ENCODE data around the gene DDX47. TPM values are rescaled to one million over a fixed set of nuclear protein-coding genes. Genes with fewer than 3 reads are reported as not detected.
"Not testable (repeated sequence)": the region's sequence is repeated elsewhere in the genome, so short reads cannot be mapped to it uniquely, and the experiment has no call there.

The DDX47 gene
- total and polyA plus RNA-seq, 7 donors = 39.6 to 69.5 (median 50.4) TPM

DNA sequence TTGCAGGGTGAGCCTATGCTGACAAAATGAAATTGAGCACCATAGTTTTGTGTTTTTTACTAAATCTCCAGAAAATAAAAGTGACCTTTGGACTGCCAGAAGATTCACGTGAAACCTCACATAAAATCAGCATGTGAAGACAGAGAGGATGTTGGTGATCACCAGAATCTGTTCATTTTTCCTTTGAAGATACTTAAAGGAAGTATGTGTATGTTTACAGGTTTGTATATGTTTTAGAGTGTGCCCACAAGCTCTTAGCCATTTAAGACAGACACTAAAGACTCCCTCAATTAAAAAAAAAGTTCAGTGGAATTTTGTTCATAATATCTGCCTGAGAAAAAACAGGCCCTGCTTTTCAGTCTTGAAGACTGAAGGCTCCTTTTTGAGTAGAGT, 25.9 kb downstream of the DDX47 start:
- H3K27ac ChIP-seq = no peak overlapping the region

GRCh38 chr12:12839439-12839838, 26.3 kb downstream of the DDX47 start:
- DNase-seq; H3K27ac ChIP-seq; H3K27me3 ChIP-seq (ENCODE audit: insufficient read depth in 3 of 3, low read length in 2 of 3); H3K4me3 ChIP-seq; H3K36me3 ChIP-seq (ENCODE audit: insufficient read depth in 1 of 2, low read depth in 1 of 2); H3K9me3 ChIP-seq; H3K4me1 ChIP-seq; ATAC-seq: not testable (repeated sequence)
- intact Hi-C loops (cut with DNase I) = loop anchor here in 1 of 2 donors (10.0 kb wide), 1 partner anchor 145 kb away; no protein-coding TSS in a partner anchor
- WGBS, 3 donors = 78 to 87% (median 80%) methylated on average over 10 of the region's 10 CpGs

More for the DNA sequence above, 25.9 kb downstream of the DDX47 start:
- Histone ChIP-seq H3K4me1 (no peaks in the 10 kb centered on the region), H3K27me3 (ENCODE audit: insufficient read depth in 3 of 3, low read length in 2 of 3) (no peaks in the 10 kb centered on the region), H3K36me3 (ENCODE audit: insufficient read depth in 1 of 2, low read depth in 1 of 2) (peaks cover 0 to 10% of the 10 kb centered on the region in 2 donors), H3K4me3 (no peak overlapping the region), H3K9me3 (no peaks in the 10 kb centered on the region)
- no peak for ATAC-seq
- DNase-seq = no peak
- WGBS, 3 donors = 88 to 98% (median 89%) methylated on average over 1 of the region's 1 CpG
- intact Hi-C loops (cut with DNase I) = loop anchor here in 1 of 2 donors (10.0 kb wide), 1 partner anchor 146 kb away; no protein-coding TSS in a partner anchor
- TF ChIP-seq, protein P1, sequence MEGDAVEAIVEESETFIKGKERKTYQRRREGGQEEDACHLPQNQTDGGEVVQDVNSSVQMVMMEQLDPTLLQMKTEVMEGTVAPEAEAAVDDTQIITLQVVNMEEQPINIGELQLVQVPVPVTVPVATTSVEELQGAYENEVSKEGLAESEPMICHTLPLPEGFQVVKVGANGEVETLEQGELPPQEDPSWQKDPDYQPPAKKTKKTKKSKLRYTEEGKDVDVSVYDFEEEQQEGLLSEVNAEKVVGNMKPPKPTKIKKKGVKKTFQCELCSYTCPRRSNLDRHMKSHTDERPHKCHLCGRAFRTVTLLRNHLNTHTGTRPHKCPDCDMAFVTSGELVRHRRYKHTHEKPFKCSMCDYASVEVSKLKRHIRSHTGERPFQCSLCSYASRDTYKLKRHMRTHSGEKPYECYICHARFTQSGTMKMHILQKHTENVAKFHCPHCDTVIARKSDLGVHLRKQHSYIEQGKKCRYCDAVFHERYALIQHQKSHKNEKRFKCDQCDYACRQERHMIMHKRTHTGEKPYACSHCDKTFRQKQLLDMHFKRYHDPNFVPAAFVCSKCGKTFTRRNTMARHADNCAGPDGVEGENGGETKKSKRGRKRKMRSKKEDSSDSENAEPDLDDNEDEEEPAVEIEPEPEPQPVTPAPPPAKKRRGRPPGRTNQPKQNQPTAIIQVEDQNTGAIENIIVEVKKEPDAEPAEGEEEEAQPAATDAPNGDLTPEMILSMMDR (IDR thresholded peaks at IDR 0.05) = no peak

DNA sequence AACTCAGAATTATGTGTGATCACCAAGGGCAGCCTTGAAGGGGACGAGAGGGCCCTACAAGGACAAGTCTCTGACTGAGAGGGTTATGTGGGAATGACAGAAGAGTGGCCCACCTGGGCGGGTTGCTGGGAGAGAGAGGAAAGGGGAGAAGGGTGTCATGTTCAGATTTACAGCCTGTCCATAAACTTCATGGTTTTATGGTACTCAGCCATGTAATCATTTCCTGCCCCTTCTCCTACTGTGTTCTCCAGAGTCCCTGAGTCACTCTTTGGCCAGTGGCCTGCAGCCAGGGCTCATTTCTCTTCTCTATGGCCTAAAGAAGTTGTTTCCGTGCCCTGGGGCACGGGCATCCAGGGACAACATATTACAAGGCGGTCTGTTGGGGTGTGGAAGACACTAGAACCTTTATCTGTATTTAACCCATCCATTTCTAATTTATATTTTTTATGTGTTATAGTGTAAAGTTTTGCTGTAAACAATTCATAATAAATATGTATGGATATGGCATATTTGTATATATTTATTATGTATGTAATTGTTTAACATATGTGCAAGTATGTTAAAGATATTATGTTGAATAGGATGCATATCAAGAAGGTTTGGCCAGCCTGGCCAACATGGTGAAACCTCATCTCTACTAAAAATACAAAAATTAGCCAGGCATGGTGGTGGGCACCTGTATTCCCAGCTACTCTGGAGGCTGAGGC, 26.9 kb downstream of the DDX47 start:
- intact Hi-C loops (cut with DNase I) = loop anchor here in 1 of 2 donors (10.0 kb wide), 1 partner anchor 145 kb away; no protein-coding TSS in a partner anchor
- Histone ChIP-seq H3K27ac (no peak overlapping the region), H3K27me3 (ENCODE audit: insufficient read depth in 3 of 3, low read length in 2 of 3) (no peaks in the 10 kb centered on the region), H3K4me3 (no peak overlapping the region), H3K9me3 (no peaks in the 10 kb centered on the region), H3K36me3 (ENCODE audit: insufficient read depth in 1 of 2, low read depth in 1 of 2) (peaks cover 0 to 4% of the 10 kb centered on the region in 2 donors), H3K4me1 (no peaks in the 10 kb centered on the region)
- TF ChIP-seq, protein P1 (IDR thresholded peaks at IDR 0.05) = no peak
- ATAC-seq (peak in 2 of 4 donors; percentile 32 to 40), DNase-seq (peak; percentile 42 to 58)
- 51 to 66% (median 60%) methylated on average over 5 of the region's 5 CpGs for WGBS, 3 donors

DNA sequence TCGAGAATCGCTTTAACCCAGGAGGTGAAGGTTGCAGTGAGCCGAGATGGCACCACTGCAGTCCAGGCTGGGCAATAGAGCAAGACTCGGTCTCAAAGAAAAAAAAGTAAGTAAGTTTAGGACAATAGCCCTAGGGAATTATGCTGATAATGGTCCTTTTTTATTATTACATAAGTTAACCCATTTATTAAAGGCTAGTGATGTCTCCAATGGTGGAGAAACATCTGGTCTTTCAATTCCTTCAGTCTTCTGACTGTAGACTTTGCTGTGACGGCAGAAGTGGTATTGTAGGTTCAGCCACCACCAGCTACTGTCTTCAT, 27.4 kb downstream of the DDX47 start:
- TF ChIP-seq, protein P1 (IDR thresholded peaks at IDR 0.05) = no peak
- Histone ChIP-seq H3K36me3 (ENCODE audit: insufficient read depth in 1 of 2, low read depth in 1 of 2) (peaks cover 0 to 1% of the 10 kb centered on the region in 2 donors), H3K4me1 (no peaks in the 10 kb centered on the region), H3K4me3 (no peak overlapping the region), H3K27me3 (ENCODE audit: insufficient read depth in 3 of 3, low read length in 2 of 3) (no peaks in the 10 kb centered on the region), H3K27ac (no peak overlapping the region), H3K9me3 (no peaks in the 10 kb centered on the region)
- ATAC-seq (no peak), DNase-seq (no peak)
- intact Hi-C loops (cut with DNase I) = no loop called here
- 89 to 93% (median 90%) methylated on average over 5 of the region's 5 CpGs for WGBS, 3 donors

DNA sequence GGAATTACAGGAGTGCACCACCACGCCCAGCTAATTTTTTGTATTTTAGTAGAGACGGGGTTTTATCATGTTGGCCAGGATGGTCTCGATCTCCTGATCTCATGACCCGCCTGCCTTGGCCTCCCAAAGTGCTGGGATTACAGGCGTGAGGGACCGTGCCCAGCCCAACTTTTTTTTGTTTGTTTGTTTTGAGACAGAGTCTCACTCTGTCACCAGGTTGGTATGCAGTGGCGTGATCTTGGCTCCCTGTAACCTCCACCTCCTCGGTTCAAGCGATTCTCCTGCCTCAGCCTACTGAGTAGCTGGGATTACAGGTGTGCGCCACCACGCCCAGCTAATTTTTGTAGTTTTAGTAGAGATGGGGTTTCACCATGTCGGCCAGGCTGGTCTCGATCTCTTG, 28.3 kb downstream of the DDX47 start:
- H3K27me3 ChIP-seq (ENCODE audit: insufficient read depth in 3 of 3, low read length in 2 of 3); ATAC-seq; H3K36me3 ChIP-seq (ENCODE audit: insufficient read depth in 1 of 2, low read depth in 1 of 2); H3K27ac ChIP-seq; H3K4me3 ChIP-seq; DNase-seq; intact Hi-C loops (cut with DNase I); H3K4me1 ChIP-seq; H3K9me3 ChIP-seq: not testable (repeated sequence)
- WGBS, 3 donors = 88 to 93% (median 93%) methylated on average over 13 of the region's 13 CpGs

Measured in psoas muscle (tissue), 8 donors.